Measurements from ENCODE around the gene STX8. TPM values are rescaled to one million over a fixed set of nuclear protein-coding genes. Genes with fewer than 3 reads are reported as not detected.
A peak's percentile ranks its signal among the peaks of the same experiment; 100 is the strongest.

The STX8 gene
- total RNA-seq, 1 donor from 2014 or later = 61.0 TPM

DNA sequence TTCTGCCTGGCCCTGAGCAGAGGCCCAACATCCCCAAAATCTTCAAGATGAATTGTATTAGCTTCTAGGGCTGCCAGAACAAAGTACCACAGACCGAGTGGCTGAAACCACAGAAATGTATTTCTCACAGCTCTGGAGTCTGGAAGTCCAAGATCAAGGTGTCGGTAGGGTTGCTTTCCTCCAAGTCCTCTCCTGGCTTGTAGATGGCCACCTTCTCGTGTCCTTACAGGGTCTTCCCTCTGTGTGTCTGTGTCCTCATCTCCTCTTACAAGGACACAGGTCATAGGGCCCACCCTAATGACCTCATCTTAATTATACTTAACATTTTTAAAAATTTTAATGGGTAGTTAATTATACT lies 338.6 kb downstream of the STX8 start:
- TF ChIP-seq, protein P1, sequence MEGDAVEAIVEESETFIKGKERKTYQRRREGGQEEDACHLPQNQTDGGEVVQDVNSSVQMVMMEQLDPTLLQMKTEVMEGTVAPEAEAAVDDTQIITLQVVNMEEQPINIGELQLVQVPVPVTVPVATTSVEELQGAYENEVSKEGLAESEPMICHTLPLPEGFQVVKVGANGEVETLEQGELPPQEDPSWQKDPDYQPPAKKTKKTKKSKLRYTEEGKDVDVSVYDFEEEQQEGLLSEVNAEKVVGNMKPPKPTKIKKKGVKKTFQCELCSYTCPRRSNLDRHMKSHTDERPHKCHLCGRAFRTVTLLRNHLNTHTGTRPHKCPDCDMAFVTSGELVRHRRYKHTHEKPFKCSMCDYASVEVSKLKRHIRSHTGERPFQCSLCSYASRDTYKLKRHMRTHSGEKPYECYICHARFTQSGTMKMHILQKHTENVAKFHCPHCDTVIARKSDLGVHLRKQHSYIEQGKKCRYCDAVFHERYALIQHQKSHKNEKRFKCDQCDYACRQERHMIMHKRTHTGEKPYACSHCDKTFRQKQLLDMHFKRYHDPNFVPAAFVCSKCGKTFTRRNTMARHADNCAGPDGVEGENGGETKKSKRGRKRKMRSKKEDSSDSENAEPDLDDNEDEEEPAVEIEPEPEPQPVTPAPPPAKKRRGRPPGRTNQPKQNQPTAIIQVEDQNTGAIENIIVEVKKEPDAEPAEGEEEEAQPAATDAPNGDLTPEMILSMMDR (IDR thresholded peaks at IDR 0.05; ENCODE audit: partially characterized antibody, unreplicated experiment) = no peak

GRCh38 chr17:9236286-9237052 lies 339.2 kb downstream of the STX8 start:
- Mint-ChIP-seq H3K4me3 (ENCODE audit: unreplicated experiment) (no peak overlapping the region), H3K27ac (ENCODE audit: unreplicated experiment) (no peak overlapping the region)

More for the DNA sequence above, 338.6 kb downstream of the STX8 start:
- Mint-ChIP-seq H3K27ac (ENCODE audit: unreplicated experiment) (no peak overlapping the region), H3K4me1 (ENCODE audit: low read depth, unreplicated experiment) (peaks cover 10% of the 10 kb centered on the region), H3K27me3 (ENCODE audit: unreplicated experiment) (peaks cover 7% of the 10 kb centered on the region), H3K4me3 (ENCODE audit: unreplicated experiment) (no peak overlapping the region), H3K36me3 (ENCODE audit: unreplicated experiment) (peaks cover 5% of the 10 kb centered on the region), H3K9me3 (ENCODE audit: unreplicated experiment) (peaks cover 3% of the 10 kb centered on the region)
- no peak for DNase-seq

DNA sequence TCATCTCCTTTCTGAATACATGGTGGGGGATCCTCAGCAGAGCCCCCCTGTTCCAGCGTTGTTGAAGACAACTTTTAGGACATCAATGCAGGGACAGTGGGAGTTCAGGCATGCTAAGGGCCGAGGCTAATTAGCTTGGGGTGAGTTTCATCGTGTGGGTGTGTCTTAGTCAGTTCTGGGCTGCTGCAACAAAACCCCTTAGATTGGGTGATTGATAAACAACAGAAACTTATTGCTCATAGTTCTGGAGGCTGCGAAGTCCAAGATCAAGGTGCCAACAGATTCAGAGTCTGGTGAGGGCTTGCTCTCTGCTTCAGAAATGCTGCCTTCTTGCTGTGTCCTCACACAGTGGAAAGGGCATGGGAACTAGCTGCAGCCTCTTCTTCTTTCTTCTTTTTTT lies 340.3 kb downstream of the STX8 start:
- TF ChIP-seq, protein P1 (IDR thresholded peaks at IDR 0.05; ENCODE audit: partially characterized antibody, unreplicated experiment) = no peak
- peaks cover 5% of the 10 kb centered on the region for H3K36me3 Mint-ChIP-seq (ENCODE audit: unreplicated experiment)
- no peak for DNase-seq
- H3K27ac Mint-ChIP-seq (ENCODE audit: unreplicated experiment) = no peak overlapping the region
- peaks cover 10% of the 10 kb centered on the region for H3K4me1 Mint-ChIP-seq (ENCODE audit: low read depth, unreplicated experiment)
- H3K9me3 Mint-ChIP-seq (ENCODE audit: unreplicated experiment) = peaks cover 3% of the 10 kb centered on the region
- H3K4me3 Mint-ChIP-seq (ENCODE audit: unreplicated experiment) = no peak overlapping the region
- H3K27me3 Mint-ChIP-seq (ENCODE audit: unreplicated experiment) = peaks cover 4% of the 10 kb centered on the region

More at GRCh38 chr17:9236286-9237052, 339.2 kb downstream of the STX8 start:
- Mint-ChIP-seq H3K4me1 (ENCODE audit: low read depth, unreplicated experiment) (peaks cover 10% of the 10 kb centered on the region), H3K36me3 (ENCODE audit: unreplicated experiment) (peaks cover 5% of the 10 kb centered on the region), H3K27me3 (ENCODE audit: unreplicated experiment) (peaks cover 6% of the 10 kb centered on the region), H3K9me3 (ENCODE audit: unreplicated experiment) (peaks cover 3% of the 10 kb centered on the region)
- TF ChIP-seq, protein P1 (IDR thresholded peaks at IDR 0.05; ENCODE audit: partially characterized antibody, unreplicated experiment) = no peak
- DNase-seq = peak; percentile 10

- peaks cover 5% of the 10 kb centered on the region for H3K36me3 Mint-ChIP-seq (ENCODE audit: unreplicated experiment)
- peak; percentile 25 for DNase-seq
- peaks cover 3% of the 10 kb centered on the region for H3K9me3 Mint-ChIP-seq (ENCODE audit: unreplicated experiment)
- H3K27ac Mint-ChIP-seq (ENCODE audit: unreplicated experiment) = no peak overlapping the region
- H3K4me3 Mint-ChIP-seq (ENCODE audit: unreplicated experiment) = no peak overlapping the region
- peaks cover 4% of the 10 kb centered on the region for H3K27me3 Mint-ChIP-seq (ENCODE audit: unreplicated experiment)
- peaks cover 10% of the 10 kb centered on the region for H3K4me1 Mint-ChIP-seq (ENCODE audit: low read depth, unreplicated experiment)
- TF ChIP-seq, protein P1 (IDR thresholded peaks at IDR 0.05; ENCODE audit: partially characterized antibody, unreplicated experiment) = no peak
These were observed 341.2 kb downstream of the STX8 start for GRCh38 chr17:9234389-9234945.

DNA sequence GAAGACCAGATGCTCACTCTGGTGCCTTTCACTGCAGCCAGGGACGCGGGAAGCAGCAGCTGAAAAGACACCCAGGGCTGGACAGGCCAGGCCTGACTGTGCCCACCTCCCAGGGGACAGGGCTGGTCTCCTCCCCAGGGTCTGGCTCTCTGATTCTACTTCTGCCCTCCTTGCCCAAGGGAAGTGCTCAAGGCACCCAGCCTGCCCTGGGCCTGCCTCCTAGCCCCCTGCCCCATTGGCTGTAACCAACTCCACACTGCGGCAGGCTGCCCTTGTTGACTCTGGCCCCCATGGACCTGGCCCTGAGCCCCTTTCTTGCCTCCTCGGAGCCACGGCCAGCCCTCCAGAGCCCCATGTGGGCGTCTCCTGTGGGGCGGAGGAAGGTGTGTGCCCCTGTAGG lies 341.9 kb downstream of the STX8 start:
- peak; percentile 5 for DNase-seq
- peaks cover 4% of the 10 kb centered on the region for H3K36me3 Mint-ChIP-seq (ENCODE audit: unreplicated experiment)
- H3K9me3 Mint-ChIP-seq (ENCODE audit: unreplicated experiment) = peaks cover 3% of the 10 kb centered on the region
- H3K27ac Mint-ChIP-seq (ENCODE audit: unreplicated experiment) = no peak overlapping the region
- H3K4me1 Mint-ChIP-seq (ENCODE audit: low read depth, unreplicated experiment) = peaks cover 9% of the 10 kb centered on the region
- peaks cover 1% of the 10 kb centered on the region for H3K27me3 Mint-ChIP-seq (ENCODE audit: unreplicated experiment)
- TF ChIP-seq, protein P1 (IDR thresholded peaks at IDR 0.05; ENCODE audit: partially characterized antibody, unreplicated experiment) = no peak
- H3K4me3 Mint-ChIP-seq (ENCODE audit: unreplicated experiment) = no peak overlapping the region
